ENCODE measurements around the gene MRPL41. TPM values are rescaled to one million over a fixed set of nuclear protein-coding genes. Genes with fewer than 3 reads are reported as not detected.

MRPL41 gene
- total and polyA plus RNA-seq, 2 of the 13 experiments (the other 11 are each of a cell fraction or from before 2014, with no cell fraction given), result 20.9 to 54.0 TPM

DNA sequence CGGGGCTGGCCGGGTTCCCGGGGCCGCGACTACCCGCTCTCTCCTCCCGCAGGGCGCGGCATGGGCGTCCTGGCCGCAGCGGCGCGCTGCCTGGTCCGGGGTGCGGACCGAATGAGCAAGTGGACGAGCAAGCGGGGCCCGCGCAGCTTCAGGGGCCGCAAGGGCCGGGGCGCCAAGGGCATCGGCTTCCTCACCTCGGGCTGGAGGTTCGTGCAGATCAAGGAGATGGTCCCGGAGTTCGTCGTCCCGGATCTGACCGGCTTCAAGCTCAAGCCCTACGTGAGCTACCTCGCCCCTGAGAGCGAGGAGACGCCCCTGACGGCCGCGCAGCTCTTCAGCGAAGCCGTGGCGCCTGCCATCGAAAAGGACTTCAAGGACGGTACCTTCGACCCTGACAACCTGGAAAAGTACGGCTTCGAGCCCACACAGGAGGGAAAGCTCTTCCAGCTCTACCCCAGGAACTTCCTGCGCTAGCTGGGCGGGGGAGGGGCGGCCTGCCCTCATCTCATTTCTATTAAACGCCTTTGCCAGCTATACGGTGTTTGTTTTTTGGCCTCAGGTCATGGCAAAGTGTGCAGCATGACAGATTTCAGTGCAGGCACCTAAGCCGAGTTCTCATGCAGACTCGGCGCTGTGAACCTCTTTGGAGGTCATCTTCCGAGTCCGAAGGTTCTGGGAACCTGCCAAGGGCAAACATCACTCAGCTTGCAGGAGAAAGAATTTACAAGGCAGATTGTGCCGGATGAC lies 516 bp downstream of the MRPL41 start:
- Histone ChIP-seq H3K36me3 (replicated peaks in 1 of 2; ENCODE audit: control insufficient read depth in 1 of 2, insufficient read depth in 2 of 2, low read length in 2 of 2) (peaks cover 8 to 25% of the 10 kb centered on the region in 2 experiments), H3K4me3 (replicated peaks in 1 of 3; ENCODE audit: insufficient read depth in 1 of 3, low read depth in 2 of 3, low read length in 3 of 3) (peak overlapping the region; percentile 82 to 88 (median 84)), H3K27me3 (ENCODE audit: control insufficient read depth in 1 of 2, insufficient read depth in 2 of 2, low read length in 2 of 2) (no peaks in the 10 kb centered on the region), H2AFZ (ENCODE audit: low read length) (no peak overlapping the region), H3K9ac (ENCODE audit: insufficient read depth, low read depth, low read length) (peak overlapping the region; percentile 87), H3K79me2 (ENCODE audit: insufficient read depth, low read length) (peaks cover 2% of the 10 kb centered on the region), H3K9me3 (ENCODE audit: low read length) (no peaks in the 10 kb centered on the region), H3K27ac (ENCODE audit: extremely low read length, insufficient read depth, low read length) (peak overlapping the region; percentile 91), H3K4me1 (ENCODE audit: insufficient read depth, low read length) (peaks cover 23% of the 10 kb centered on the region), H3K4me2 (ENCODE audit: low read depth, low read length) (peak overlapping the region; percentile 97), H4K20me1 (ENCODE audit: insufficient read depth, low read length) (peaks cover 4% of the 10 kb centered on the region; the same call in 1 of the 2 replicates)
- BruUV-seq (replicated peaks), result TSS peak; percentile 99
- ATAC-seq (peak; percentile 13), FAIRE-seq (peak; percentile 56), DNase-seq (ENCODE audit: low spot score) (no peak)
- 0% methylated on average over 5 of the region's 58 CpGs for WGBS (ENCODE audit: low lambda C conversion rate)
- CTCF ChIA-PET (ENCODE audit: low intra/inter-chr PET ratio, low total read pairs), result no interaction called here
- in situ Hi-C loops (cut with HindIII; ENCODE audit: extremely low pct_ligation_motif_present, low pct_unique_long_range_greater_than_20kb), result no loop called here
- intact Hi-C loops (cut with micrococcal nuclease; ENCODE audit: unreplicated experiment), result no loop called here
- POLR2A ChIA-PET, result interaction anchor here (0.7 to 1.4 kb wide), 7 partner anchors 17 to 138 kb away, joined by 3 to 10 read pairs (median 4); partner anchors contain the start of genes ARRDC1, DPH7, EXD3 and NOXA1
- TF ChIP-seq FOXA3 (CRISPR knock-in tag; IDR thresholded peaks at IDR 0.05) (no peak), ZNF225 (CRISPR knock-in tag; IDR thresholded peaks at IDR 0.05) (peak; percentile 81; the same call in 1 of the 2 replicates), KIAA2018 (CRISPR knock-in tag; IDR thresholded peaks at IDR 0.05; ENCODE audit: borderline replicate concordance) (no peak), ZBTB34 (CRISPR knock-in tag; IDR thresholded peaks at IDR 0.05) (no peak), MIER3 (CRISPR knock-in tag; IDR thresholded peaks at IDR 0.05; ENCODE audit: borderline replicate concordance) (no peak), FOXK1 (CRISPR knock-in tag; IDR thresholded peaks at IDR 0.05; ENCODE audit: borderline replicate concordance, low read depth) (no peak), KDM5B (CRISPR knock-in tag; IDR thresholded peaks at IDR 0.05; ENCODE audit: borderline replicate concordance) (no peak), SNAPC4 (CRISPR knock-in tag; IDR thresholded peaks at IDR 0.05) (no peak)

Data from HepG2 (cell line).